ENCODE data around the gene BCAT1.

BCAT1 gene

DNA sequence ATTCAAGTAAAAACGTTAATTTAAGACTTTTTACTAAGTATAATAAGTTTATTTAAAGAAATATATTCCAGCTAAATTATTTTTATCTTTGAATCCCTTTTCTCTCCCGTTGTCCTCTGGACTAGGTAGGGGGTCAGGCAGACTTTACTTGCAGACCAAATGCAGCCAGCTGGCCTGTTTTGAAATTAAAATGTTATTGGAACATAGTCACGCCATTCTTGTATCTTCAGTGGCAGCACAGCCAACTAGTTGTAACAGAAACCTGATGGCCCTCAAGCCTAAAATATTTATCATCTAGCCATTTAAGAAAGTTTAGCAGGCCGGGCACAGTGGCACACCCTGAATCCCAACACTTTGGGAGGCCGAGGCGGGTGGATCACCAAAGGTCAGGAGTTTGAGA lies 52.7 kb downstream of the BCAT1 start:
- in situ Hi-C loops (cut with HindIII; ENCODE audit: low sequenced_read_pairs), result no loop called here
- H3K4me3 ChIP-seq (ENCODE audit: low read depth, low read length), result no peak overlapping the region
- DNase-seq (ENCODE audit: low read depth, low spot score), result no peak
- TF ChIP-seq, protein P1, sequence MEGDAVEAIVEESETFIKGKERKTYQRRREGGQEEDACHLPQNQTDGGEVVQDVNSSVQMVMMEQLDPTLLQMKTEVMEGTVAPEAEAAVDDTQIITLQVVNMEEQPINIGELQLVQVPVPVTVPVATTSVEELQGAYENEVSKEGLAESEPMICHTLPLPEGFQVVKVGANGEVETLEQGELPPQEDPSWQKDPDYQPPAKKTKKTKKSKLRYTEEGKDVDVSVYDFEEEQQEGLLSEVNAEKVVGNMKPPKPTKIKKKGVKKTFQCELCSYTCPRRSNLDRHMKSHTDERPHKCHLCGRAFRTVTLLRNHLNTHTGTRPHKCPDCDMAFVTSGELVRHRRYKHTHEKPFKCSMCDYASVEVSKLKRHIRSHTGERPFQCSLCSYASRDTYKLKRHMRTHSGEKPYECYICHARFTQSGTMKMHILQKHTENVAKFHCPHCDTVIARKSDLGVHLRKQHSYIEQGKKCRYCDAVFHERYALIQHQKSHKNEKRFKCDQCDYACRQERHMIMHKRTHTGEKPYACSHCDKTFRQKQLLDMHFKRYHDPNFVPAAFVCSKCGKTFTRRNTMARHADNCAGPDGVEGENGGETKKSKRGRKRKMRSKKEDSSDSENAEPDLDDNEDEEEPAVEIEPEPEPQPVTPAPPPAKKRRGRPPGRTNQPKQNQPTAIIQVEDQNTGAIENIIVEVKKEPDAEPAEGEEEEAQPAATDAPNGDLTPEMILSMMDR (IDR thresholded peaks at IDR 0.05; ENCODE audit: low read depth, low read length), result no peak

DNA sequence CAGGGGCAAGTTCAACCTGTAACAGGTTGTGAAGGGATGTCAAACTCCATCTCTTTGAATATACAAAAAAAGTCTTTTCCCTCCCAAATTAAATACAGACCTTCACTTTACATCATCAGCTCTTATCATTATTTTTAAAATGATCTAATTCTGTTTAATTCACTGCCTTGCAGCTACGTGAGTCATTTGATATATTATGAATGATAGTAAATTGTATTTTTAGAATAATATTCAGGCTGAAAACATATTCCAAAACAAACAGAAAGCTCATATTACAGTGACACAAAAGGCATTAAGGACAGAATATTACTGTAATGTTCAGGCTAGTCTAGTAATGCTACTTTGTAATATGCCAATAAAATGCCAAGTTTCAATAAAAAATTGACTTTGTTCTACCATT lies 53.3 kb downstream of the BCAT1 start:
- in situ Hi-C loops (cut with HindIII; ENCODE audit: low sequenced_read_pairs), result no loop called here
- no peak overlapping the region for H3K4me3 ChIP-seq (ENCODE audit: low read depth, low read length)
- DNase-seq (ENCODE audit: low read depth, low spot score), result peak; percentile 51
- TF ChIP-seq, protein P1 (IDR thresholded peaks at IDR 0.05; ENCODE audit: low read depth, low read length), result no peak

- DNase-seq (ENCODE audit: low read depth, low spot score), result peak; percentile 21
- H3K4me3 ChIP-seq (ENCODE audit: low read depth, low read length), result no peak overlapping the region
- TF ChIP-seq, protein P1 (IDR thresholded peaks at IDR 0.05; ENCODE audit: low read depth, low read length), result no peak
- in situ Hi-C loops (cut with HindIII; ENCODE audit: low sequenced_read_pairs), result no loop called here
Observed at GRCh38 chr12:24894879-24895278, 54.0 kb downstream of the BCAT1 start.

- H3K4me3 ChIP-seq (ENCODE audit: low read depth, low read length), result no peak overlapping the region
- DNase-seq (ENCODE audit: low read depth, low spot score), result no peak
- TF ChIP-seq, protein P1 (IDR thresholded peaks at IDR 0.05; ENCODE audit: low read depth, low read length), result no peak
- in situ Hi-C loops (cut with HindIII; ENCODE audit: low sequenced_read_pairs), result no loop called here
Observed at GRCh38 chr12:24890048-24890803, 58.7 kb downstream of the BCAT1 start.

DNA sequence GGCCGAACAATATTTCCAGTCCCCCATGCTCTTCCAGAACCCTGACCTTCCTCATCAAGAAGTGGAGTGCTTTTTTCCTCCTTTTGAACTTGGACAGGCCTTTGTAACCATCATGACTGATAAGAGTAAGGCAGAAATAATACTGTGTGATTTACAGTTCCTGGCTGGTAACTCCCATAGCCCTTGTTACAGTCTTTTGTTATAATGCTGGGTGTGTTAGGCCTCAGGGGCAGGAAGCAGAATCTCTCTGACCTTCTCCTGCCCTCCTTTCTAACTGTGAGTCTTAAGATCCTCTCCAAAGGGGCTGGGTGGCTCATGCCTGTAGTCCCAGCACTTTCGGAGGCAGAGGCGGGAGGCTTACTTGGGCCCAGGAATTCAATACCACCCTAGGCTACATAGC lies 59.5 kb downstream of the BCAT1 start:
- H3K4me3 ChIP-seq (ENCODE audit: low read depth, low read length), result no peak overlapping the region
- in situ Hi-C loops (cut with HindIII; ENCODE audit: low sequenced_read_pairs), result no loop called here
- no peak for DNase-seq (ENCODE audit: low read depth, low spot score)
- TF ChIP-seq, protein P1 (IDR thresholded peaks at IDR 0.05; ENCODE audit: low read depth, low read length), result no peak

DNA sequence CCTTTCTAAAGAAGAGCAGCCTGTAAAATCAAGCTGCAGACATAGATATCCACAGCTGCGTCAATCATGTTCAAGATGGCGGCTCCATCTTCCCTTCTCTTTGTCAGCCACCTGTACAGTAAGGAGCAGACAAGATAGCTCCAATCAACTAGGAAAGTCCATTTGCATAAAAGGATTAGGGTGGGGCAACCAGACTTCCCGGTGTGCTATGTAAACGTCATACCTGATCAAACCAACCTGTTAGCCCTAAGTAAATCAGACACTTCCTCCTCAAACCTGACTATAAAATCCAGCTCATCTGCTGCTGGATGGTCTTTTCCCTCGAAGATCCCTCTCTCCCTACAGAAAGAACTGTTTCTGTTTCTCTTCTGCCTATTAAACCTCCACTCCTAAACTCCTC lies 60.1 kb downstream of the BCAT1 start:
- in situ Hi-C loops (cut with HindIII; ENCODE audit: low sequenced_read_pairs), result no loop called here
- DNase-seq (ENCODE audit: low read depth, low spot score), result no peak
- H3K4me3 ChIP-seq (ENCODE audit: low read depth, low read length), result no peak overlapping the region
- TF ChIP-seq, protein P1 (IDR thresholded peaks at IDR 0.05; ENCODE audit: low read depth, low read length), result no peak

All from astrocyte of the spinal cord (primary cell).